Measurements from ENCODE around the gene YBX2. TPM values are rescaled to one million over a fixed set of nuclear protein-coding genes. Genes with fewer than 3 reads are reported as not detected.

Gene YBX2
- total RNA-seq, 1 donor from 2014 or later = 4.3 TPM

GRCh38 chr17:7280519-7281073, 13.8 kb downstream of the YBX2 start:
- TF ChIP-seq CTCF (IDR thresholded peaks at IDR 0.05; ENCODE audit: unreplicated experiment) = peak; percentile 84
- Mint-ChIP-seq H3K27ac (peak overlapping the region; percentile 58), H3K4me3 (ENCODE audit: low read depth) (peak overlapping the region; percentile 76), H3K27me3 (peaks cover 22% of the 10 kb centered on the region), H3K9me3 (ENCODE audit: low read depth) (no peaks in the 10 kb centered on the region), H3K36me3 (ENCODE audit: insufficient read depth) (no peaks in the 10 kb centered on the region), H3K4me1 (ENCODE audit: low read depth) (peaks cover 6% of the 10 kb centered on the region)
- peak; percentile 70 for DNase-seq (ENCODE audit: low spot score, unreplicated experiment)

GRCh38 chr17:7279448-7279847, 15.0 kb downstream of the YBX2 start:
- no peak for DNase-seq (ENCODE audit: low spot score, unreplicated experiment)
- Mint-ChIP-seq H3K4me1 (ENCODE audit: low read depth) (peaks cover 6% of the 10 kb centered on the region), H3K36me3 (ENCODE audit: insufficient read depth) (no peaks in the 10 kb centered on the region), H3K9me3 (ENCODE audit: low read depth) (no peaks in the 10 kb centered on the region), H3K4me3 (ENCODE audit: low read depth) (no peak overlapping the region), H3K27me3 (peaks cover 22% of the 10 kb centered on the region), H3K27ac (no peak overlapping the region)
- no peak for TF ChIP-seq CTCF (IDR thresholded peaks at IDR 0.05; ENCODE audit: unreplicated experiment)

- no peak overlapping the region for H3K4me3 Mint-ChIP-seq (ENCODE audit: low read depth)
- no peak for TF ChIP-seq CTCF (IDR thresholded peaks at IDR 0.05; ENCODE audit: unreplicated experiment)
- H3K36me3 Mint-ChIP-seq (ENCODE audit: insufficient read depth) = no peaks in the 10 kb centered on the region
- peak overlapping the region; percentile 42 for H3K27ac Mint-ChIP-seq
- no peak for DNase-seq (ENCODE audit: low spot score, unreplicated experiment)
- H3K9me3 Mint-ChIP-seq (ENCODE audit: low read depth) = no peaks in the 10 kb centered on the region
- peaks cover 17% of the 10 kb centered on the region for H3K4me1 Mint-ChIP-seq (ENCODE audit: low read depth)
- peaks cover 4% of the 10 kb centered on the region for H3K27me3 Mint-ChIP-seq
Observed at GRCh38 chr17:7266784-7267183, 27.7 kb downstream of the YBX2 start.

GRCh38 chr17:7263801-7264078, 30.7 kb downstream of the YBX2 start:
- Mint-ChIP-seq H3K4me1 (ENCODE audit: low read depth) (peaks cover 33% of the 10 kb centered on the region), H3K36me3 (ENCODE audit: insufficient read depth) (peaks cover 4% of the 10 kb centered on the region), H3K27me3 (no peaks in the 10 kb centered on the region), H3K9me3 (ENCODE audit: low read depth) (no peaks in the 10 kb centered on the region), H3K4me3 (ENCODE audit: low read depth) (peak overlapping the region; percentile 99), H3K27ac (peak overlapping the region; percentile 99)
- DNase-seq (ENCODE audit: low spot score, unreplicated experiment) = no peak
- no peak for TF ChIP-seq CTCF (IDR thresholded peaks at IDR 0.05; ENCODE audit: unreplicated experiment)

GRCh38 chr17:7262935-7263800, 31.3 kb downstream of the YBX2 start:
- peak; percentile 54 for DNase-seq (ENCODE audit: low spot score, unreplicated experiment)
- Mint-ChIP-seq H3K27ac (peak overlapping the region; percentile 99), H3K4me3 (ENCODE audit: low read depth) (peak overlapping the region; percentile 99)

More at GRCh38 chr17:7262935-7263800, 31.3 kb downstream of the YBX2 start:
- H3K36me3 Mint-ChIP-seq (ENCODE audit: insufficient read depth) = peaks cover 4% of the 10 kb centered on the region
- no peaks in the 10 kb centered on the region for H3K27me3 Mint-ChIP-seq
- H3K9me3 Mint-ChIP-seq (ENCODE audit: low read depth) = no peaks in the 10 kb centered on the region
- peaks cover 36% of the 10 kb centered on the region for H3K4me1 Mint-ChIP-seq (ENCODE audit: low read depth)
- no peak for TF ChIP-seq CTCF (IDR thresholded peaks at IDR 0.05; ENCODE audit: unreplicated experiment)
